Limb (tissue), 2 donors: ENCODE results near the gene PODNL1.

Experiments used
- DNase-seq, 2 donors: peaks; one replicate each; pipeline ENCODE4 v3.0.0-alpha.2; 2016; ENCODE audit errors: extremely low spot score in 2 of 2

The PODNL1 gene

GRCh38 chr19:13894552-13894951, 43.7 kb downstream of the PODNL1 start:
- no peak for DNase-seq

- no peak for DNase-seq
These were observed 45.3 kb downstream of the PODNL1 start for GRCh38 chr19:13892870-13893269.

DNA sequence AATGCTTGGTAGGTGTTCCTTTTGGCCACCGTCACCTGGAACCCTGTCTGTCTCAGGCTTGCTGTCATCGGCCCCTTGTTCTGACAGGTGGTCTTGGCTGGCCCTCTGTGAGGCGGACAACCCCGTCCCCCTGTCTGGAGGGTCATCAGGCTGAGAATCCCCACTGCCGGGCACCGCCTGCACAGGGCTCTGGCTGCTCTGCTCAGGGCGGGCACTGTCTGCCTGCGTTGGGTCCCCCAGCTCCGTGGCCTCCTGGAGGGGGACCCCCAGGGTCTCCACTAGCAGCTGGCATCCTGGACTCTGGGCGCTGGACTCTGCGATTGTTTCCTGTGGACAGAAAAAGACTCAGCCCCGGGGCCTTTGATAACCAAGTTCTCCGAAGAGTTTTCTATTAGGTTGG, 48.1 kb downstream of the PODNL1 start:
- DNase-seq: no peak

DNA sequence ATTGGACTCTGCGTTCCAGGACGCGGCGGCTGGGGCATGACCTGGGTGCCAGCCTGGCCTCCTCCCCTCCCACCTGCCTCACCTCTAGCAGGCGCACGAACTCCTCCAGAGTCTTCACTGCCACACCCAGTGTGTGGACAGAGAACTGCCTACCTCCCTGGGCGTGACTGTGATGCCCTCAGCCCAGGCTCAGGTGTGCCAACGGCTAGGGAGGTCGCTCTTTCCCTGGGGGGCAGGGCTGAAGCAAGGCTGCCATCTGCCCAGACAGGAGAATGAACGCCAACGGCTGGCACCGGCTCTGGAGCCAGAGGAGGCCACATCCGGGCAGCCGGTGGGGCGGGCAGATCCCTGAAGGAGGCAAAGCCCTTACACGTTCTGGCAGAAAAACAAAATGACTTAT, 49.9 kb downstream of the PODNL1 start:
- no peak for DNase-seq

GRCh38 chr19:13887517-13887916, 50.7 kb downstream of the PODNL1 start:
- DNase-seq: no peak

- peak in 1 of 2 donors; percentile 41 for DNase-seq
These were observed 51.2 kb downstream of the PODNL1 start for GRCh38 chr19:13887018-13887436.

DNA sequence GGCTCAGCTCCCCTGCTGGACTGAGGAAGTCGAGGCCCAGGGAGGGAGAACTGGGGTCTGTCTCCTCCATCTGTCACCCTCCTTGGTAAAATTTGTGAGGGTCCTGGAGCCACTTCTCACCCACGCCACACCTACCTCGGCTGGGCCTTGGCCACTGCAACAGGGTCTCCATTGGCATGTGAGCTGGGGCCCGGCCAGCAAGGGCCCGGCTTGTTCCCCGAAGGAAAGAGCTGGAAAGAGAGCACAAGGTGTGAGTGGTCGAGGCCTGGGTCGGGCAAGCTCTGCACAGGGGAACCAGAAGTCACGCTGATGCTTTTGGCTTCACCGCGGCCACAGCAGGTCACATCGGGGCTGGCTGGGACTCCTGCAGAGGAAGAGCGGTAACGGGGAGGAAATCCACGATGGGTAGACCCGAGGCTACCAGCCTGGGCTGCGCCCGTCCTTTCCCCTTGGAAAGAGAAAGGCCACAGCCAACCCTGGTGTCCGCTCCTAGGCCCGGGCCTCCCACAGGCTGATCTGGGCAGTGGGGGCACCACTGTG, 52.3 kb downstream of the PODNL1 start:
- no peak for DNase-seq

DNA sequence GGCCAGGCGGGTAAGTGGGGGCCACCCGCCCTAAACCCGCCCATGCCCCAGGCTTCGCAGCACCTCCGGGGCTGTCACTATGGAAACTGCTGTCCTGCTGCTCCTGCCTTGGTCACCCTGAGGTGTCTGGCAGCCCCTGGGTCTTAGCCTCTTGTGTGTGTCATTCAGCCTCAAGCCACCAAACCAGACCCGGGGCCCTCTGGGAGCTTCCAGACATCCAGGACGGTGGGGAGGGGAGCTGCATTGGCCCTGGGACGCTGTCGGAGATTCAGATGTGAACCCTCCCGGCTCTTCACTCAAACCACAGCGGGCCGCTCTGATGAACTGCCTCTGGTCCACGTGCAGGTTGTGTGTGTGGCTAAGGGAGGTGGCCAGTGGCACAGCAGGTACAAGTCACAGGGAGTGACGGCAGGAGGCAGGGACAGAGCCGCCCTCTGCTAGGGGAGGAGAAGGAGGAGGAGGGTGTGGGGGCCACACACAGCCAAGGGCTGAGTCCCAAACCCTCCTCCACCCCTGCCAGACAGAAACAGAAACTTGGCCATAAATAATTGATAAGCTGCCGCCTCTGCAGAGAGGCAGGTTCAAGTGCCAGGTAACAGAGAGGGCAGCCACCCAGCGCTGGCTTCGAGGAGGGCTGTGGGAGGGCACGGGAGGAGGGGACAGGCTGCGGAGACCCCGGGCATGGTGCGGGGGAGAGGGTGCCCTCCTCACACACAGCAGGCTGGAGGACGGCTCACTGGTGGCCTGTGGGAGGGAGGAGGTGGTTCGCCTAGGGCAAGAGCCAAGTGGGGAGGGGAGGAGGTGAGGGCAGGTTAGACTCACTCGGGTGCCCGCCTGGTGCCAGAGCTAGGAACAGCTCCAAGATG, 53.3 kb downstream of the PODNL1 start:
- peak in 1 of 2 donors; percentile 35 for DNase-seq

- DNase-seq: peak in 1 of 2 donors; percentile 43
These were observed 54.6 kb downstream of the PODNL1 start for GRCh38 chr19:13883516-13884064.

DNA sequence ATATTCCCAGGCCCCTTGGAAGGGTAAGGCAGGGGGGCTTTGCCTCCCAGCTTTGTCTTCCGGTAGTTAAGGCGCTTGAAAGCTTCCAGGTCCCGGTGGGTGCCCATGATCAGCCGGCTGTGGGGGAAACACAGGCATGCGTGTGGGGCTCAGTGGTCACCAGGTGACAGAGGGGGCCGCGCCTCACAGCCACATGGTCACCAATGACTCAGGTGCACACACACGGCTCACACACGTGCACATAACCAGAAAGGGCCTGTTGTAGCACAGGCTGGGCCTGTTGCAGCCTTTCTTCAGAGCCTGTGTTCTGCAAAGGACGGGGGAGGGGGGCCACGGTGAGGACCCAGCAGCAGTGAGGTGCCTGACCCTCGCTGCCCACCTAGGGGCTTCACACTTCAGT, 55.4 kb downstream of the PODNL1 start:
- DNase-seq: peak in 1 of 2 donors; percentile 29

- DNase-seq: no peak
These were observed 55.8 kb downstream of the PODNL1 start for GRCh38 chr19:13882419-13882795.

- peak in 1 of 2 donors; percentile 44 for DNase-seq
These were observed 56.4 kb downstream of the PODNL1 start for GRCh38 chr19:13881692-13882418.

DNA sequence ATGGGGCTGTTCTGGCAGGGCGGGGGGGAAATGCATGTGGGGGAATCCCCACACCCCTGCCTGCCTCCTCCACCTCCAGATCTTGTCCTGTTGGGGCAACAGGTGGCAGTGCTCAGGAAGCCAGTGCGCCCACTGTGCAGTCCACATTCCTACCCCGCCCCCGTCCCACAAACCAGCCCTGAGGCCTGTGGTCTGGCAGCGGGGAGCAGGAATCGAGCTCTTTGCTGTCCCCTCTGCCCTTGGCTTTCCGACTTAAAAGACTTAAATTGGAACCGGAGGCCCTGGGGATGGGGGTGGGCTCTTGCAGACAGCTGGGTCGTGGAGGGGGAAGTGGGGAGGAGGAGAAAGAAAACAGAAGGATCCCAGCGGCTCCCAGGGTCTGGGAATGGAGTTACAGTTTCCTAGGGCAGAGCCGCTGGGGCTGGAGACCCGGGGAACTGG, 56.9 kb downstream of the PODNL1 start:
- DNase-seq: peak; percentile 38 to 70
